ENCODE measurements around the gene C8B.

Gene C8B

DNA sequence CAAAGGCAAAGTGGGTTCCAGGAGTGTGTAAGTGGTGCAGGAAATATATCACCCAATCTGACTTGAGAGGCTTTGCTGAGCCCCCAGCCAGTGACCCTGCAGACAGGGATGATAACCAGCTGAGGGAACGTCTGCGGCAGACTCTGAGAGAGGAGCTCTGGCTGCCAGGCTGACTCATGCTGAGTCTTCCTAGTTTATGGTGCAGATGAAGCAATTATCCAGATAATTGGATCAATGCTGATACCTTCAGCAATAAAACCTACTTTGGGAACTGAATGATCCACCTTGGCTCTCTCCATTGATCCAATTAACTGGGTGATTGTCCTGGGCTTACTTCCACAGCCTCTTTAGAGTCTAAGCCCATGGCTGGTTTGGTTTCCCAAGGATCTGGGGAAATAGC, 7.3 kb downstream of the C8B start:
- DNase-seq (ENCODE audit: extremely low spot score): no peak
- ChIA-PET POLR2A (no interaction called here), CTCF (no interaction called here)
- no peak for TF ChIP-seq CTCF (IDR thresholded peaks at IDR 0.05; ENCODE audit: control extremely low read depth, extremely low read depth, low read depth, missing control alignments)

- no peak for TF ChIP-seq CTCF (IDR thresholded peaks at IDR 0.05; ENCODE audit: control extremely low read depth, extremely low read depth, low read depth, missing control alignments)
- DNase-seq (ENCODE audit: extremely low spot score): no peak
- ChIA-PET CTCF (no interaction called here), POLR2A (no interaction called here)
Observed at GRCh38 chr1:56957931-56958330, 7.9 kb downstream of the C8B start.

GRCh38 chr1:56954664-56955063, 11.2 kb downstream of the C8B start:
- ChIA-PET POLR2A (no interaction called here), CTCF (no interaction called here)

GRCh38 chr1:56953386-56953785, 12.4 kb downstream of the C8B start:
- no peak for DNase-seq (ENCODE audit: extremely low spot score)
- CTCF ChIA-PET: no interaction called here

More at GRCh38 chr1:56954664-56955063, 11.2 kb downstream of the C8B start:
- DNase-seq (ENCODE audit: extremely low spot score): no peak
- TF ChIP-seq CTCF (IDR thresholded peaks at IDR 0.05; ENCODE audit: control extremely low read depth, extremely low read depth, low read depth, missing control alignments): no peak

DNA sequence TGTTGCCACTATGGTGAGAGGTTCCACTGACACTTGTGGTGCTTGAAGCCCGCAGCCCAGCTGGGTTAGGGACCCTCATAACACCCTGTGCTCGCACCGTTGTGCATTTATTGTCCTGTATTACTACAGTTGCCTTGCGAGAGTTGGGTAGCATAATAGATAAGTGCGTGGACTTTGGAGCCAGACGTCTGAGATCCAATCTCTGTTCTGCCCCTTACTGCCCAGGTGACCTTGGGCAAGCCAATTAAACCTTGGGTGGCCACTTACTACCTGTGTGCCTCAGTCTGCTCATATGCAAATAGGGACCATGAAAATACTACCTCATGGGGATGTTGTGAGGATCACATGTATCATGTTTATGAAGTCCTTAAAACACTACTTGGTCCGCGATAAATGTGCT, 13.3 kb downstream of the C8B start:
- CTCF ChIA-PET: no interaction called here
- no peak for TF ChIP-seq CTCF (IDR thresholded peaks at IDR 0.05; ENCODE audit: control extremely low read depth, extremely low read depth, low read depth, missing control alignments)

More at GRCh38 chr1:56953386-56953785, 12.4 kb downstream of the C8B start:
- POLR2A ChIA-PET: no interaction called here
- no peak for TF ChIP-seq CTCF (IDR thresholded peaks at IDR 0.05; ENCODE audit: control extremely low read depth, extremely low read depth, low read depth, missing control alignments)

DNA sequence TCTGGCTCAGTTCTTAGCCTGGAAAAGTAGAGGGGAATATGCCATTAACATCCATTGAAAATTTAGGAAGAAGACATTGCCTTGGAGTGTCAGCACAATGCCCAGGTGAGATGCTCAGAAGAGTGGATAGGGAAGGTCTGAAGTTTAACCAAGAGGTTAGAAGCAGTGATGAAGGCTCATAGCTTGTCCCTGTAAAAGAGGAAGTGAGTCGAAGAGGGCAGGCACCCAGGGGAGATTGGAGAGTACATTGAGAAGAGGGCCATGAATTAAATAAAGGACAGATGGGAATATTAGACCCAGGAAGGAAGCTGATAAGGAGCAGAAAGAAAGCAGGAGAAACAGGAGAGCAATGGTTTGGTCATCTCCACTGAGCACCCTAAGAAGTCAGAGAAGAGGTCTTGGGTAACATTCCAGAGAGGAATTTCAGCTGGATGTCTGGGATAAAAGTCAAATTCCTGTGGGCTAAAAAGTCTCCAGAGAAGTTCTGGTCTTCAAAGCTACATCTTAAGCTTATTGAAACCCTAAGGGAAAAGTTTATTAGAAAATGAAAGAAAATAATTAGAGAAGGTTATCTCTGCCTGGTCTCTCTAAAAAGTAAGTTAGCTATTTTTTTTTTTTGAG, 17.3 kb downstream of the C8B start:
- POLR2A ChIA-PET: no interaction called here
- DNase-seq (ENCODE audit: extremely low spot score): no peak
- TF ChIP-seq CTCF (IDR thresholded peaks at IDR 0.05; ENCODE audit: control extremely low read depth, extremely low read depth, low read depth, missing control alignments): no peak
- CTCF ChIA-PET: interaction anchor here (1.3 kb wide), 1 partner anchor 10 kb away, joined by 5 read pairs; no protein-coding TSS in a partner anchor

More for the DNA sequence above, 13.3 kb downstream of the C8B start:
- POLR2A ChIA-PET: no interaction called here
- DNase-seq (ENCODE audit: extremely low spot score): no peak
